Psoas muscle (tissue), 8 donors: ENCODE measurements around the gene EXOC2. TPM values are rescaled to one million over a fixed set of nuclear protein-coding genes. Genes with fewer than 3 reads are reported as not detected.

Experiments used
- ATAC-seq, 4 donors: fragments of 200-7000 bp; cut with Tn5 transposase; one replicate each; pipeline ENCODE4 v1.9.1; 2020; ENCODE audit warnings: moderate library complexity in 3 of 4, mild to moderate bottlenecking in 2 of 4
- DNase-seq, 2 donors: peaks; one replicate each; pipeline ENCODE4 v3.0.0-alpha.2; 2020
- H3K27ac ChIP-seq: fragments of 200-600 bp; one replicate; pipeline ENCODE4 v1.8.0; 2022
- H3K27me3 ChIP-seq, 3 donors: fragments of 200-600 bp in 1 of 3; one replicate each; pipeline versions ENCODE4 v1.6.1 to v1.8.0; 2013 to 2022; ENCODE audit warnings: low read length in 2 of 3, mild to moderate bottlenecking in 2 of 3, moderate library complexity in 1 of 3; ENCODE audit not compliant: insufficient read depth in 3 of 3
- H3K36me3 ChIP-seq, 2 donors: fragments of 200-600 bp in 1 of 2; one replicate each; pipeline versions ENCODE4 v1.6.1 to v1.8.0; 2013 to 2022; ENCODE audit warnings: low read depth in 1 of 2, mild to moderate bottlenecking in 1 of 2, moderate library complexity in 1 of 2; ENCODE audit not compliant: insufficient read depth in 1 of 2
- H3K4me1 ChIP-seq: fragments of 200-600 bp; one replicate; pipeline ENCODE4 v1.8.0; 2022
- H3K4me3 ChIP-seq: fragments of 200-600 bp; one replicate; pipeline ENCODE4 v1.8.0; 2022; ENCODE audit warnings: mild to moderate bottlenecking
- H3K9me3 ChIP-seq: fragments of 200-600 bp; one replicate; pipeline ENCODE4 v1.8.0; 2022
- WGBS, 3 donors: extraction: QIAGEN DNeasy Blood & Tissue Kit; methylation state at CpG; one replicate each; pipeline versions ENCODE4 v1.1.6 to v1.1.7; 2013; 5-methylcytosine and 5-hydroxymethylcytosine counted together
- intact Hi-C, 2 donors: fragments of 100-400 bp; cut with DNase I; formaldehyde crosslinking; loops; one replicate each; pipeline versions ENCODE4 v1.11.0 to v1.14.2; 2022
- polyA plus RNA-seq, 3 donors: library from polyadenylated mRNA; stranded (reverse); fragments of 200-250 nt; gene quantifications; one replicate each; pipeline ENCODE4 v1.2.3, GENCODE V29; 2013
- total RNA-seq, 4 donors: library from RNA; stranded (reverse); fragmentation: NEBNext Ultra II Directional in 2 of 4; extraction: Animal tissue kit (Norgen Biotek cat#: 25700) in 2 of 4; gene quantifications; one replicate each; pipeline versions ENCODE4 v1.2.1 to v1.2.4, GENCODE V29; 2021 to 2023
- TF ChIP-seq, protein P1 (sequence below): fragments of 200-600 bp; IDR thresholded peaks from one replicate; pipeline ENCODE4 v1.8.0; 2022; ENCODE audit warnings: antibody characterized with exemption
- donor health status: healthy with polysubstance abuse.
- donor health status: DM: no; HTN: no; CAD: no; lungs with moderate emphysema.
- donor health status: Bipolar disorder and iron deficiency.
- donor health status: healthy.
- donor health status: DM: yes; HTN: yes; CAD: no.
- donor health status: DM: no; HTN: no; CAD: no.
- donor health status: DM: no; HTN: no; CAD: no.
- donor health status: DM: yes; HTN: yes; CAD: no.

EXOC2 gene
- total and polyA plus RNA-seq, 7 donors = 5.7 to 15.9 (median 8.0) TPM

DNA sequence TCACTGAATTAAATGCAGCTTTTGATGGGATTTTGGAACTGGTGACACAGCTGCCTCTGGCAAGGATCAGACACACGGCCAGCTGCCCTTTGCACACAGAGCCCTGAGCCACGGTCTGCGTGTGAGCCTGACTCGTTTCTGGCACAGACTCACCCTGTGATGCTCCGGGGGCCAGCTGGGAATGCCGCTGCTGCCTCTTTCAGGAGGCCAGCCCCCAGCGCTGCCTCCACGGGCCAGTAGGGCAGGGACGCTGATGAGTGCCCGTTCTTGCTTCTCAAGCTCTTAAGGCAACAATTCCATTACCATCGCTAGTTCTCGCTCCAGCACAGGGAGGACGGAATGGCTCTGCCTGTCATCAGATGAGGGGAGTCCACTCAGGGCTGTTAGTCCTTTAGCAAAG lies 239.8 kb downstream of the EXOC2 start:
- Histone ChIP-seq H3K4me1 (no peaks in the 10 kb centered on the region), H3K4me3 (no peak overlapping the region), H3K36me3 (no peaks in the 10 kb centered on the region), H3K9me3 (peaks cover 2% of the 10 kb centered on the region), H3K27me3 (peaks cover 0 to 31% (median 4%) of the 10 kb centered on the region in 3 donors), H3K27ac (no peak overlapping the region)
- peak; percentile 54 to 81 for DNase-seq
- 7 to 21% (median 21%) methylated on average over 13 of the region's 13 CpGs for WGBS, 3 donors
- intact Hi-C loops = no loop called here
- TF ChIP-seq, protein P1, sequence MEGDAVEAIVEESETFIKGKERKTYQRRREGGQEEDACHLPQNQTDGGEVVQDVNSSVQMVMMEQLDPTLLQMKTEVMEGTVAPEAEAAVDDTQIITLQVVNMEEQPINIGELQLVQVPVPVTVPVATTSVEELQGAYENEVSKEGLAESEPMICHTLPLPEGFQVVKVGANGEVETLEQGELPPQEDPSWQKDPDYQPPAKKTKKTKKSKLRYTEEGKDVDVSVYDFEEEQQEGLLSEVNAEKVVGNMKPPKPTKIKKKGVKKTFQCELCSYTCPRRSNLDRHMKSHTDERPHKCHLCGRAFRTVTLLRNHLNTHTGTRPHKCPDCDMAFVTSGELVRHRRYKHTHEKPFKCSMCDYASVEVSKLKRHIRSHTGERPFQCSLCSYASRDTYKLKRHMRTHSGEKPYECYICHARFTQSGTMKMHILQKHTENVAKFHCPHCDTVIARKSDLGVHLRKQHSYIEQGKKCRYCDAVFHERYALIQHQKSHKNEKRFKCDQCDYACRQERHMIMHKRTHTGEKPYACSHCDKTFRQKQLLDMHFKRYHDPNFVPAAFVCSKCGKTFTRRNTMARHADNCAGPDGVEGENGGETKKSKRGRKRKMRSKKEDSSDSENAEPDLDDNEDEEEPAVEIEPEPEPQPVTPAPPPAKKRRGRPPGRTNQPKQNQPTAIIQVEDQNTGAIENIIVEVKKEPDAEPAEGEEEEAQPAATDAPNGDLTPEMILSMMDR = no peak
- ATAC-seq = peak in 3 of 4 donors; percentile 48 to 54 (median 51)

DNA sequence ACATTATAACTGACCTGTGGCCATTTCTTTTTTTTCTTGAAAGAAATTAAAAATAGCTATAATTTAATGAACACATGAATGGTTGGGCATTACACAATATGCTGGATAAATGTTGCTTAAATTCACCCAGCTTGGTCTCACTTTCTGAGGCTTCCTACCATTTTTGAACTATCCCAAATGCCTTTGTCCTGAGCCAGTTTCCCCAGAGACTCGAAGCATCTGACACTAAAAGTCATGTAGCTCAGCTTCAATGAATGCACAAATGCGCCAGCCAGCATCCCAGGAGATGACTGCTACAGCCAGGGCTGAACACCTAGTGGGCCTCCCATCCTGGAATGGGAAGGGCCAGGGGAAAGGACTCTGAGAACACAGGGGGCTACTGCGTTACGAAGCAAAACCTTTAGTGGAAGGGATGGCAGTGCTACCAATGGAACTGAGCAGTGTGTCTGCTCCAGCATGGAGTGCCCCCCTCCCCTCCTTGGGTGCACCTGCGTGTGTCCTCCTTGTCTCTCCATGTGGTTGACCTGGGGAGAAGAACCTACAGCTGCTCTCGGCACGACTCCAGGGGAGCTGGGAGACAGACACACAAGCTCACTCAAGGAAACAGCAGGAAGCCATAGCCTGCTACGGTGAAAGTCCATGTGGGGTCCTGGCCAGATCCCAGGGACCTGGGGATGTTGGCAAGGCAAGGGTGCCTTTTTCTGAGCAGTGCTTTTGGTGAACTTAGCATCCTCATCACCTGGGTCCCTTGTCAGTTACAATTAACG lies 240.5 kb downstream of the EXOC2 start:
- Histone ChIP-seq H3K4me3 (no peak overlapping the region), H3K4me1 (no peaks in the 10 kb centered on the region), H3K27ac (no peak overlapping the region), H3K36me3 (no peaks in the 10 kb centered on the region), H3K9me3 (no peaks in the 10 kb centered on the region), H3K27me3 (peaks cover 0 to 31% (median 4%) of the 10 kb centered on the region in 3 donors)
- 14 to 29% (median 21%) methylated on average over 9 of the region's 9 CpGs for WGBS, 3 donors
- TF ChIP-seq, protein P1 = no peak
- intact Hi-C loops = no loop called here
- ATAC-seq = peak in 1 of 4 donors; percentile 21
- DNase-seq = peak in 1 of 2 donors; percentile 31

DNA sequence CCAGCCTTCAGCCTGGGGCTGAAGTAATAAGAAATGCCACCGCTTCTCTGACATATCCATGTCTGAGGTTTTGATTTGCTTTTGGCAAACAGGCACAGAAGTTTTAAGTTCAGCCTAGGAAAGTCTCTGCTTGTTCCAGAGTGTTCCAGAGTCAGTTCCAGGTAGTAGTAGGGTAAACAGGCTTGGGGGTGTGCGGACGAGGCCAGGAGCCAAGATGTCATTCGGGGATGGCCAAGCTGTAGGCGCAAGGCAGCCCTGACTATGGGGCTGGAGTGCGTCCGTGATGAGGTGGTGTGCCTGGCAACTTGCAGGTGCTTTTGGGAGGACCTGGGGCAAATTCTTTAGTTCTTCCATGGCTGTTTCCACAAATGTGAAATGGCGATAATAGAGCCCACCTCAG lies 241.1 kb downstream of the EXOC2 start:
- TF ChIP-seq, protein P1 = no peak
- no peak overlapping the region for H3K4me3 ChIP-seq
- no peak for DNase-seq
- H3K9me3 ChIP-seq = no peaks in the 10 kb centered on the region
- no peak overlapping the region for H3K27ac ChIP-seq
- no peaks in the 10 kb centered on the region for H3K4me1 ChIP-seq
- H3K36me3 ChIP-seq = no peaks in the 10 kb centered on the region
- ATAC-seq = no peak
- intact Hi-C loops = no loop called here
- WGBS, 3 donors = 84 to 91% (median 85%) methylated on average over 8 of the region's 8 CpGs
- peaks cover 0 to 31% (median 4%) of the 10 kb centered on the region in 3 donors for H3K27me3 ChIP-seq

DNA sequence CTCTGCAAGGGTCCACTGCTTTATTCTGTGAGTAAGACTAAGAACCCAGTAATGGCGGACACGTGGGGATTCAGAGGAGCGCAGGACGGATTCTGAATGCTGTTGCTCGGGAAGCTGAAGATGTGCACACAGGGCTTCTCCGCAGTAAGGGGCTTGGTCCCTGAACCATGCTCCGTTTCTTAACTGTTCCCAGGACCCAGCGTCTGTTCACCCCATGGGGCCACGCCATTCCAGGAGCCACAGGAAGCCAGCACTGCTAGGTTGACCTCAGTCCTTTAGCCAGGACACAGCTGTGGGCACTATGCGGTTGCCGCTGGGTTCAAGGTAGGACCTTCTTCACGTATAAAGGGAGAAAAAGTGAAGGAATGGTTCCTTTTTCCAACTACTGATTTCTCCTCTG lies 241.6 kb downstream of the EXOC2 start:
- Histone ChIP-seq H3K27me3 (peaks cover 0 to 31% (median 4%) of the 10 kb centered on the region in 3 donors), H3K27ac (no peak overlapping the region), H3K4me3 (no peak overlapping the region), H3K36me3 (no peaks in the 10 kb centered on the region), H3K9me3 (no peaks in the 10 kb centered on the region), H3K4me1 (no peaks in the 10 kb centered on the region)
- no peak for DNase-seq
- intact Hi-C loops = no loop called here
- TF ChIP-seq, protein P1 = no peak
- ATAC-seq = no peak
- WGBS, 3 donors = 90 to 92% (median 91%) methylated on average over 12 of the region's 12 CpGs
